K562 (cell line): ENCODE results near the gene LTBP1. TPM values are rescaled to one million over a fixed set of nuclear protein-coding genes. Genes with fewer than 3 reads are reported as not detected.

ENCODE experiments used
- ATAC-seq: fragments of 200-7000 bp; cut with Tn5 transposase; 3 replicates; pipeline ENCODE4 v1.9.1; 2020; ENCODE audit warnings: moderate library complexity
- BruUV-seq: library from RNA; stranded (reverse); fragments of 400-500 nt; replicated peaks from 2 replicates; lab custom pipeline; 2021; lab: Mats Ljungman, UMichigan
- CTCF ChIA-PET: fragments of 300-600 bp; formaldehyde crosslinking; extraction: SDS; loops from one replicate; lab custom pipeline; 2021; ENCODE audit warnings: low intra/inter-chr PET ratio; lab: Yijun Ruan, JAX
- POLR2A ChIA-PET: fragments of 300-600, 350-650 bp; sonication (Branson Sonifier 250); formaldehyde crosslinking; extraction: SDS; loops from one replicate; lab custom pipeline; 2021; ENCODE audit warnings: antibody characterized with exemption, inconsistent platforms; lab: Yijun Ruan, JAX
- DNase-seq, 4 experiments: peaks; one replicate each; pipeline versions ENCODE4 v3.0.0 to v3.0.0-alpha.2; 2011 to 2018; ENCODE audit warnings: low spot score in 3 of 4, mixed read lengths in 3 of 4; ENCODE audit errors: extremely low read depth in 1 of 4
- FAIRE-seq: peaks from 2 replicates; lab custom pipeline; 2011; peaks lifted over from hg19 to GRCh38; lab: Jason Lieb, UNC
- H2AFZ ChIP-seq: 2 replicates; pipeline ENCODE4 v1.6.0; 2011; ENCODE audit warnings: low read depth, low read length, control low read depth, inconsistent platforms
- H3K27ac ChIP-seq: fragments of 200-600 bp; 3 replicates; pipeline ENCODE4 v1.8.0; 2011; ENCODE audit warnings: low read depth, mild to moderate bottlenecking, control low read depth, inconsistent platforms, low read length, moderate library complexity, mixed read lengths; ENCODE audit errors: extremely low read depth
- H3K27me3 ChIP-seq, 2 experiments: fragments of 300-600 bp in 1 of 2; 2 replicates in 1 of 2; 3 replicates in 1 of 2; pipeline versions ENCODE4 v1.6.0 to v1.8.0; 2011; ENCODE audit warnings: inconsistent platforms in 2 of 2, low read length in 2 of 2, mild to moderate bottlenecking in 1 of 2, mixed read lengths in 1 of 2, moderate library complexity in 1 of 2; ENCODE audit not compliant: control insufficient read depth in 2 of 2, insufficient read depth in 2 of 2
- H3K36me3 ChIP-seq: fragments of 300-600 bp; 3 replicates; pipeline ENCODE4 v1.8.0; 2011; ENCODE audit warnings: mild to moderate bottlenecking, low read length, inconsistent platforms; ENCODE audit not compliant: control insufficient read depth, insufficient read depth
- H3K4me1 ChIP-seq, 2 experiments: fragments of 200-600 bp in 1 of 2; replicated peaks in 1 of 2; 2 replicates in 1 of 2; 3 replicates in 1 of 2; pipeline versions ENCODE4 v1.5.1 to v1.8.0; 2011; ENCODE audit warnings: inconsistent platforms in 2 of 2, low read length in 2 of 2, mild to moderate bottlenecking in 1 of 2, mixed read lengths in 1 of 2, moderate library complexity in 1 of 2; ENCODE audit not compliant: control insufficient read depth in 2 of 2, insufficient read depth in 2 of 2
- H3K4me2 ChIP-seq: 2 replicates; pipeline ENCODE4 v1.6.1; 2011; ENCODE audit warnings: low read length, control low read depth, inconsistent platforms, mixed read lengths; ENCODE audit not compliant: insufficient read depth
- H3K4me3 ChIP-seq: fragments of 200-600 bp; sonication (generic), shearing (Covaris generic); 2 replicates; pipeline ENCODE4 v1.5.1; 2016; ENCODE audit warnings: control low read depth, inconsistent platforms
- H3K79me2 ChIP-seq: fragments of 200-600 bp; 3 replicates; pipeline ENCODE4 v1.8.0; 2011; ENCODE audit warnings: low read length, inconsistent platforms; ENCODE audit not compliant: control insufficient read depth, insufficient read depth
- H3K9ac ChIP-seq, 2 experiments: 2 replicates each; pipeline versions ENCODE4 v1.6.0 to v1.6.1; 2011; ENCODE audit warnings: low read depth in 2 of 2, low read length in 2 of 2, control low read depth in 1 of 2, inconsistent platforms in 1 of 2, mild to moderate bottlenecking in 1 of 2, mixed read lengths in 1 of 2; ENCODE audit not compliant: insufficient read depth in 1 of 2
- H3K9me1 ChIP-seq: one replicate; pipeline ENCODE4 v1.6.0; 2011; ENCODE audit warnings: inconsistent platforms, mild to moderate bottlenecking, low read length, moderate library complexity; ENCODE audit not compliant: control insufficient read depth, insufficient read depth
- H3K9me3 ChIP-seq: replicated peaks from 2 replicates; pipeline ENCODE4 v1.5.1; 2011; ENCODE audit warnings: low read depth, low read length, inconsistent platforms; ENCODE audit not compliant: control insufficient read depth, insufficient read depth
- H4K20me1 ChIP-seq: replicated peaks from 2 replicates; pipeline ENCODE4 v1.6.1; 2011; ENCODE audit warnings: low read length, inconsistent platforms, mixed read lengths; ENCODE audit not compliant: control insufficient read depth, insufficient read depth
- ESRRA ChIP-seq: fragments of 450-650 bp; IDR thresholded peaks from 2 replicates; pipeline ENCODE4 v1.6.1; 2014; ENCODE audit warnings: low read depth, mild to moderate bottlenecking, moderate library complexity, borderline replicate concordance
- ETV1 ChIP-seq: fragments of 450-650 bp; conservative IDR thresholded peaks from 2 replicates; pipeline ENCODE4 v1.6.1; 2016; ENCODE audit warnings: missing genetic modification characterization, control low read depth, low read depth, missing compliant biosample characterization
- HES1 ChIP-seq: fragments of 450-650 bp; IDR thresholded peaks from 2 replicates; pipeline ENCODE4 v1.6.1; 2016; ENCODE audit warnings: low read depth, mild to moderate bottlenecking, moderate library complexity
- PATZ1 ChIP-seq: fragments of 250-450 bp; sonication (Bioruptor Pico); IDR thresholded peaks from 2 replicates; pipeline ENCODE4 v1.5.0; 2020; ENCODE audit warnings: mild to moderate bottlenecking, borderline replicate concordance
- PML ChIP-seq: IDR thresholded peaks from 2 replicates; pipeline ENCODE4 v1.6.1; 2012; ENCODE audit warnings: low read length, inconsistent platforms
- PTTG1 ChIP-seq: fragments of 450-650 bp; IDR thresholded peaks from 2 replicates; pipeline ENCODE4 v1.6.1; 2016; ENCODE audit warnings: low read depth, mild to moderate bottlenecking, missing genetic modification characterization, missing compliant biosample characterization
- THRB ChIP-seq: fragments of 450-650 bp; formaldehyde crosslinking; conservative IDR thresholded peaks from 2 replicates; pipeline ENCODE4 v1.4.0; 2022; ENCODE audit warnings: mild to moderate bottlenecking, missing genetic modification characterization
- ZC3H11A ChIP-seq: IDR thresholded peaks from 2 replicates; pipeline ENCODE4 v1.6.1; 2012; ENCODE audit warnings: low read depth, low read length, improper control_type of control experiment
- ZFPM2 ChIP-seq: fragments of 250-450 bp; sonication (Bioruptor Pico); IDR thresholded peaks from 2 replicates; pipeline ENCODE4 v1.5.1; 2022; ENCODE audit warnings: mild to moderate bottlenecking
- ZNF277 ChIP-seq: fragments of 250-450 bp; sonication (Bioruptor Pico); IDR thresholded peaks from 2 replicates; pipeline ENCODE4 v1.8.0; 2022; ENCODE audit warnings: inconsistent platforms, mild to moderate bottlenecking, moderate library complexity, borderline replicate concordance
- ZNF3 ChIP-seq: fragments of 250-450 bp; sonication (Bioruptor Pico); IDR thresholded peaks from 2 replicates; pipeline ENCODE4 v1.5.0; 2021; ENCODE audit warnings: mild to moderate bottlenecking, moderate library complexity
- ZNF764 ChIP-seq: fragments of 250-450 bp; sonication (Bioruptor Pico); IDR thresholded peaks from 2 replicates; pipeline ENCODE4 v1.4.0; 2020; ENCODE audit warnings: low read depth, mild to moderate bottlenecking, moderate library complexity
- WGBS: fragments of 100-300 bp; shearing (Covaris generic); methylation state at CpG from one replicate; pipeline ENCODE4 v1.1.6; 2016; ENCODE audit warnings: low coverage, mixed read lengths; ENCODE audit not compliant: insufficient coverage; ENCODE audit errors: missing lambda C conversion rate; 5-methylcytosine and 5-hydroxymethylcytosine counted together
- in situ Hi-C: fragments of 300-500 bp; cut with MboI; formaldehyde crosslinking; loops from 4 replicates; pipeline ENCODE4 v1.15.0; 2018; ENCODE audit warnings: inconsistent platforms, mixed read lengths
- intact Hi-C: fragments of 100-400 bp; cut with micrococcal nuclease; formaldehyde crosslinking; loops from 2 replicates; pipeline ENCODE4 v1.14.2; 2022
- polyA plus RNA-seq, 8 experiments: library from polyadenylated mRNA; depleted of rRNA in 4 of 8; stranded (reverse) in 5 of 8; unstranded in 3 of 8; fragments of >200 nt; fragmentation: Nextera tagmentation in 2 of 8; fragmentation: Illumina TruSeq in 1 of 8; extraction: Ambion mirVana in 2 of 8; extraction: Trizol in 1 of 8; gene quantifications; 2 replicates each; pipeline versions ENCODE4 v1.2.1 to v1.2.3, GENCODE V29; 2011 to 2014; ENCODE audit warnings: inconsistent platforms in 1 of 8, missing spikeins in 1 of 8
- total RNA-seq, 7 experiments: library from RNA; depleted of rRNA in 6 of 7; stranded (reverse); fragments of >200 nt in 6 of 7; fragmentation: Illumina TruSeq in 2 of 7; extraction: Trizol in 2 of 7; gene quantifications; 2 replicates each; pipeline versions ENCODE4 v1.2.1 to v1.2.3, GENCODE V29; 2011 to 2021; ENCODE audit warnings: low replicate concordance in 1 of 7
- TF ChIP-seq, protein P1 (sequence below): fragments of 250-450 bp; sonication (Bioruptor Pico); IDR thresholded peaks from 2 replicates; pipeline ENCODE4 v1.5.0; 2020; ENCODE audit warnings: mild to moderate bottlenecking
- TF ChIP-seq, protein P2 (sequence below): fragments of 450-650 bp; formaldehyde crosslinking; IDR thresholded peaks from 2 replicates; pipeline ENCODE4 v1.4.0; 2022; ENCODE audit warnings: mild to moderate bottlenecking, moderate library complexity

Gene LTBP1
- total and polyA plus RNA-seq, 9 of the 15 experiments (the other 6 are each of a cell fraction or from before 2014, with no cell fraction given) = 3.6 to 16.4 (median 8.5) TPM

DNA sequence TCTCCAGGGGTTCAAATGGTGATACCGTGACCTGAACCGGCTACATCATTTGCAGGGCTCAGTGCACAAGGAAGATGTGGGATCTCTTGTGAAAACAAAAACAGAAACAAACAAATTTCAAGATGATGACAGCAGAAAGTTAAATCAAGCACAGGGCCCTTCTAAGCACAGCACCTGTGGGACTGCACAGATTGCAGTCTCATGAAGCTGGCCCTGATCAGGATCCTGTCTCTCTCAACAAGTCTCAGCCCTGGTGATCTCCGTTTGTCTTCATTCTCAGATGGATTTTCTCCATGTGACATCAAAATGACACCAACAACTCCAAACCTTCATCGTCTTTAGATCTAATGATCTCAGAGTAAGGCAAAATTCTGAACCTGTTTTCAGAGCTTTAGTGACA lies 39.7 kb downstream of the LTBP1 start (continued):
- TF ChIP-seq ESRRA (no peak), ZC3H11A (no peak), ZNF764 (CRISPR knock-in tag) (no peak), ZFPM2 (CRISPR knock-in tag) (no peak)
- TF ChIP-seq, protein P1, sequence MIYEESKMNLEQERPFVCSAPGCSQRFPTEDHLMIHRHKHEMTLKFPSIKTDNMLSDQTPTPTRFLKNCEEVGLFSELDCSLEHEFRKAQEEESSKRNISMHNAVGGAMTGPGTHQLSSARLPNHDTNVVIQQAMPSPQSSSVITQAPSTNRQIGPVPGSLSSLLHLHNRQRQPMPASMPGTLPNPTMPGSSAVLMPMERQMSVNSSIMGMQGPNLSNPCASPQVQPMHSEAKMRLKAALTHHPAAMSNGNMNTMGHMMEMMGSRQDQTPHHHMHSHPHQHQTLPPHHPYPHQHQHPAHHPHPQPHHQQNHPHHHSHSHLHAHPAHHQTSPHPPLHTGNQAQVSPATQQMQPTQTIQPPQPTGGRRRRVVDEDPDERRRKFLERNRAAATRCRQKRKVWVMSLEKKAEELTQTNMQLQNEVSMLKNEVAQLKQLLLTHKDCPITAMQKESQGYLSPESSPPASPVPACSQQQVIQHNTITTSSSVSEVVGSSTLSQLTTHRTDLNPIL (CRISPR knock-in tag) = no peak
- TF ChIP-seq, protein P2, sequence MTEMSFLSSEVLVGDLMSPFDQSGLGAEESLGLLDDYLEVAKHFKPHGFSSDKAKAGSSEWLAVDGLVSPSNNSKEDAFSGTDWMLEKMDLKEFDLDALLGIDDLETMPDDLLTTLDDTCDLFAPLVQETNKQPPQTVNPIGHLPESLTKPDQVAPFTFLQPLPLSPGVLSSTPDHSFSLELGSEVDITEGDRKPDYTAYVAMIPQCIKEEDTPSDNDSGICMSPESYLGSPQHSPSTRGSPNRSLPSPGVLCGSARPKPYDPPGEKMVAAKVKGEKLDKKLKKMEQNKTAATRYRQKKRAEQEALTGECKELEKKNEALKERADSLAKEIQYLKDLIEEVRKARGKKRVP (CRISPR knock-in tag) = no peak

DNA sequence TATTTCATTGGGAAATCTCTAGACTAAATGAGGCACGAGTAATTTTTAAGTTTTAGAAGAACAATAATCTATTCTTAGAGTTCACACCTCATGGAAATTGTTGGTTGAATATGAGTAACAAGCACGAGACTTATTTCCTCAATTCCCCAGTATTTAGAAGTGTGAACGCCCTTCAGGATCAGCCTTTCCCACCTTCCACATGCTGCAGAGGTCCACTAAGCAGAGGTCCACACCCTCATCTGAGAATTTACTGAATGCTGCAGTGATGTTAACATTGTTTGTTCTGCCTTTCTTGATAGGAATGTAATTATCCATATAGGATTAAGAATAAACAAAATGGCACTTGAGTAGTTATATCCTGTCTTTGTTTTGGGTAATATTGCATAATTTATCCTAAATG lies 41.8 kb downstream of the LTBP1 start:
- H3K27me3 ChIP-seq = no peaks in the 10 kb centered on the region
- H3K4me3 ChIP-seq = no peak overlapping the region
- peaks cover 0 to 5% of the 10 kb centered on the region in 2 experiments; a peak in 2 of 5 replicates for H3K4me1 ChIP-seq
- H3K27ac ChIP-seq = no peak overlapping the region
- ATAC-seq (no peak), FAIRE-seq (no peak), DNase-seq (no peak)
- WGBS = 21% methylated on average over 3 of the region's 3 CpGs
- in situ Hi-C loops = no loop called here
- POLR2A ChIA-PET = no interaction called here
- no peak overlapping the region for H3K4me2 ChIP-seq
- no peak overlapping the region for H2AFZ ChIP-seq
- no peaks in the 10 kb centered on the region for H3K79me2 ChIP-seq
- no peaks in the 10 kb centered on the region for H3K36me3 ChIP-seq
- intact Hi-C loops = no loop called here
- BruUV-seq = no TSS peak
- H3K9me1 ChIP-seq = no peaks in the 10 kb centered on the region
- H4K20me1 ChIP-seq = no peaks in the 10 kb centered on the region
- CTCF ChIA-PET = no interaction called here
- H3K9me3 ChIP-seq = no peaks in the 10 kb centered on the region
- no peak for TF ChIP-seq THRB (CRISPR knock-in tag)
- no peak for TF ChIP-seq ETV1 (tag)
- TF ChIP-seq ZNF3 (CRISPR knock-in tag) = no peak
- no peak for TF ChIP-seq PML
- no peak for TF ChIP-seq PATZ1
- no peak for TF ChIP-seq ZNF277 (CRISPR knock-in tag)
- TF ChIP-seq HES1 = no peak
- no peak for TF ChIP-seq PTTG1 (tag)
- no peak overlapping the region for H3K9ac ChIP-seq
